MM.1S (cell line): ENCODE results near the gene GATC.
A peak's percentile ranks its signal among the peaks of the same experiment; 100 is the strongest.

Experiments
- DNase-seq: peaks from one replicate; pipeline ENCODE4 v3.0.0-alpha.2; 2015
- H2AFZ ChIP-seq: fragments of 300-600 bp; sonication (generic); 2 replicates; pipeline ENCODE4 v1.6.0; 2016; ENCODE audit warnings: antibody characterized with exemption, low read length
- H3F3A ChIP-seq: fragments of 300-600 bp; sonication (generic); 2 replicates; pipeline ENCODE4 v1.6.1; 2016; ENCODE audit warnings: mild to moderate bottlenecking, antibody characterized with exemption, low read length, moderate library complexity, mixed read lengths; ENCODE audit not compliant: insufficient read depth
- H3K27ac ChIP-seq: fragments of 300-600 bp; sonication (generic); 2 replicates; pipeline ENCODE4 v1.5.1; 2016; ENCODE audit warnings: mild to moderate bottlenecking, low read length
- H3K27me3 ChIP-seq: fragments of 300-600 bp; sonication (generic); replicated peaks from 2 replicates; pipeline ENCODE4 v1.6.0; 2016; ENCODE audit warnings: low read length; ENCODE audit not compliant: insufficient read depth
- H3K36me3 ChIP-seq: fragments of 300-600 bp; sonication (generic); replicated peaks from 2 replicates; pipeline ENCODE4 v1.6.1; 2016; ENCODE audit warnings: mild to moderate bottlenecking, low read length, mixed read lengths; ENCODE audit not compliant: insufficient read depth
- H3K4me1 ChIP-seq: fragments of 300-600 bp; sonication (generic); 2 replicates; pipeline ENCODE4 v1.6.1; 2016; ENCODE audit warnings: low read length, mixed read lengths
- H3K4me2 ChIP-seq: fragments of 300-600 bp; sonication (generic); 2 replicates; pipeline ENCODE4 v1.6.0; 2016; ENCODE audit warnings: low read depth, low read length
- H3K4me3 ChIP-seq: fragments of 300-600 bp; sonication (generic); 2 replicates; pipeline ENCODE4 v1.5.1; 2016; ENCODE audit warnings: low read length, mixed read lengths
- H3K79me2 ChIP-seq: fragments of 300-600 bp; sonication (generic); 2 replicates; pipeline ENCODE4 v1.6.1; 2016; ENCODE audit warnings: mixed run types, low read length, mixed read lengths
- H3K9ac ChIP-seq: fragments of 300-600 bp; sonication (generic); 2 replicates; pipeline ENCODE4 v1.6.1; 2016; ENCODE audit warnings: low read length, mixed read lengths
- H3K9me2 ChIP-seq: fragments of 300-600 bp; sonication (generic); replicated peaks from 2 replicates; pipeline ENCODE4 v1.6.1; 2016; ENCODE audit warnings: mild to moderate bottlenecking, low read length, mixed read lengths; ENCODE audit not compliant: insufficient read depth
- H3K9me3 ChIP-seq: fragments of 300-600 bp; sonication (generic); replicated peaks from 2 replicates; pipeline ENCODE4 v1.6.1; 2016; ENCODE audit warnings: mild to moderate bottlenecking, low read length, mixed read lengths; ENCODE audit not compliant: insufficient read depth
- H4K20me1 ChIP-seq: fragments of 300-600 bp; sonication (generic); 2 replicates; pipeline ENCODE4 v1.6.1; 2016; ENCODE audit warnings: mild to moderate bottlenecking, low read length, moderate library complexity, mixed read lengths; ENCODE audit not compliant: insufficient read depth
- EZH2 ChIP-seq: fragments of 300-600 bp; sonication (generic); optimal IDR thresholded peaks from 2 replicates; pipeline ENCODE3; 2017; ENCODE audit warnings: low read depth, mild to moderate bottlenecking, antibody characterized with exemption, low read length, mixed read lengths
- EZH2phosphoT487 ChIP-seq: fragments of 300-600 bp; sonication (generic); IDR thresholded peaks from 2 replicates; pipeline ENCODE4 v1.6.1; 2018; ENCODE audit warnings: antibody characterized with exemption, low read length
- TF ChIP-seq, protein P1 (sequence below): fragments of 300-600 bp; sonication (generic); IDR thresholded peaks from 2 replicates; pipeline ENCODE4 v1.5.1; 2016; ENCODE audit warnings: antibody characterized with exemption, low read length, mixed read lengths

GATC gene, protein sequence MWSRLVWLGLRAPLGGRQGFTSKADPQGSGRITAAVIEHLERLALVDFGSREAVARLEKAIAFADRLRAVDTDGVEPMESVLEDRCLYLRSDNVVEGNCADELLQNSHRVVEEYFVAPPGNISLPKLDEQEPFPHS

DNA sequence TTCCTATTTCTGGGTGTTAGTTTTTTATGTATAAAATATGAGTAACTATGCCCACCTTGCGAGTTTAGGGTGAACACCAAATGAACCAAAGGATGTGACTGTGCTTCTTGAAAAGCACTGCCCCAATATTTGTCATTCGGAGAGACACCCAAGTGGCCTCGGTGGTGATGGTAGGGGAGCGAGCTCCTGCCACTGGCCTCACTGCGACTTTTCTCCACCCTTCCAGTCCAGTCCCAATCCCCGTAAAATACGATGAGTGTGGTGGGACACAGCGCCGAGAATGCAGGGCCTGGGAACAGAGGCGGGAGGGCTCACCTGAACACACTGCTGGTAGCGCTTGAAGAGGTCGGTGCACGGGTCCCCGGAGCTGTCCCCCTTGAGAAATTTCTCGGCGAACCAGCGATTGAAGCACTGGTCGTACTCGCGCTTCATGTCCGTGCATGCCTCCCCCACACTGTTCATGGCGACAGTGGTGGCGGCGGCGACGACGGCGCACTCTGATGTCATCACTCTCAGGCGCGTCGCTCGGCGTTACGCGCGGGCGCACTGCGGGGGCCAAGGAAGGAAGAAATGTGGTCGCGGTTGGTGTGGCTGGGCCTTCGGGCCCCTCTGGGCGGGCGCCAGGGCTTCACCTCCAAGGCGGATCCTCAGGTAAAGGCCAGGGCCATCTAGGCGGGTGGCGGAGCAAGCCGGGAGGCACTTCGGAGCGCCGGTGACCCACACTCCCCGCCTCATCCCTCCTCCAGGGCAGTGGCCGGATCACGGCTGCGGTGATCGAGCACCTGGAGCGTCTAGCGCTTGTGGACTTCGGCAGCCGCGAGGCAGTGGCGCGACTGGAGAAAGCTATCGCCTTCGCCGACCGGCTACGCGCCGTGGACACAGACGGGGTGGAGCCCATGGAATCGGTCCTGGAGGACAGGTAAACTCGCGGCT, at the start of gene GATC, which contains the start of gene TRIAP1:
Gene GATC, plus strand, starts transcription at position 534 of the 933 bp plus-strand sequence. Its CDS starts 37 bp downstream, at position 571.
Gene TRIAP1, minus strand, starts transcription at position 474 of the 933 bp plus-strand sequence. Its CDS starts 12 bp downstream, at position 462.
- Histone ChIP-seq H3K79me2 (peaks cover 68% of the 10 kb centered on the region), H2AFZ (peak within 1 kb of the TSS; percentile 72), H3K4me1 (no peaks in the 10 kb centered on the region), H4K20me1 (no peaks in the 10 kb centered on the region), H3K4me3 (peak within 1 kb of the TSS; percentile 90), H3K9me3 (no peaks in the 10 kb centered on the region), H3F3A (no peaks in the 10 kb centered on the region; the same call in 1 of the 2 replicates), H3K4me2 (peak within 1 kb of the TSS; percentile 65), H3K36me3 (no peaks in the 10 kb centered on the region), H3K9me2 (no peaks in the 10 kb centered on the region), H3K27me3 (no peaks in the 10 kb centered on the region), H3K9ac (peak within 1 kb of the TSS; percentile 80), H3K27ac (peak within 1 kb of the TSS; percentile 83)
- TF ChIP-seq, protein P1, sequence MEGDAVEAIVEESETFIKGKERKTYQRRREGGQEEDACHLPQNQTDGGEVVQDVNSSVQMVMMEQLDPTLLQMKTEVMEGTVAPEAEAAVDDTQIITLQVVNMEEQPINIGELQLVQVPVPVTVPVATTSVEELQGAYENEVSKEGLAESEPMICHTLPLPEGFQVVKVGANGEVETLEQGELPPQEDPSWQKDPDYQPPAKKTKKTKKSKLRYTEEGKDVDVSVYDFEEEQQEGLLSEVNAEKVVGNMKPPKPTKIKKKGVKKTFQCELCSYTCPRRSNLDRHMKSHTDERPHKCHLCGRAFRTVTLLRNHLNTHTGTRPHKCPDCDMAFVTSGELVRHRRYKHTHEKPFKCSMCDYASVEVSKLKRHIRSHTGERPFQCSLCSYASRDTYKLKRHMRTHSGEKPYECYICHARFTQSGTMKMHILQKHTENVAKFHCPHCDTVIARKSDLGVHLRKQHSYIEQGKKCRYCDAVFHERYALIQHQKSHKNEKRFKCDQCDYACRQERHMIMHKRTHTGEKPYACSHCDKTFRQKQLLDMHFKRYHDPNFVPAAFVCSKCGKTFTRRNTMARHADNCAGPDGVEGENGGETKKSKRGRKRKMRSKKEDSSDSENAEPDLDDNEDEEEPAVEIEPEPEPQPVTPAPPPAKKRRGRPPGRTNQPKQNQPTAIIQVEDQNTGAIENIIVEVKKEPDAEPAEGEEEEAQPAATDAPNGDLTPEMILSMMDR = no peak
- no peak for TF ChIP-seq EZH2
- TF ChIP-seq EZH2phosphoT487 = no peak
- DNase-seq = peak; percentile 75

DNA sequence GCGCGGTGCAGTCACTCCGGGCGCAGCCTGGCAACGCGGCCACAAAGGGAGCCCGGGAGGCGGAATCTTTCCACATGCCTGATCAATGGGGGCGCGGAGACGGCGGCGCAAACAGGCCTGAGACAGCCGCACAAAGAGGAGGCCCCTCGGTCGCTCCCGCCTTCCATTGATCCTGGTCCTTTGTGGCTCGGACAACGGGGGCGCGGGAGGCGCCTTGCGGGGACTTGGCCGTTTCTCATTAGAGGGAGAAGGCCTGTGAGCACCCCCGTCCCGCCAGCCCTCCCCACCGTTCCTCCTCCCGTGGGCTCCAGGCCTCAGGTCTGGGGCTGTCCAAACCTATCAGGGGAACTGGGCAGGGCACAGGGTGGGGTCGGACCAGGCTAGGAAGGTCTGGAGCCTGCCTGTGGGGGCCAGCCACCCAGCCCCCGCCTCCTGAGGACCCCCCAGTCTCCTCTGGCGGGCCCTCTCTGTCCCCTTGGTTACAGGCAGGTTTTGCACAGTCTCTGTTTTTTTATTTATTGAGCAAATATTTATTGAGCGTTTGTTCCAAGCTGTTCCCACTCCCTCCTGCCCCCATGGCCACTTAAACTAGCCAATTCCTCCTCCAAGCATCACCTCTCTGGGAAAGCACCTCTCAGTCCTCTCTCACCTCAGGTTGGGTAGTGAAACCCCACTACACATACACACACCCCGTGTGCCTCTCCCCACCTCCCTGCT, 48.3 kb upstream of the GATC start:
- H3K9ac ChIP-seq = no peak overlapping the region

DNA sequence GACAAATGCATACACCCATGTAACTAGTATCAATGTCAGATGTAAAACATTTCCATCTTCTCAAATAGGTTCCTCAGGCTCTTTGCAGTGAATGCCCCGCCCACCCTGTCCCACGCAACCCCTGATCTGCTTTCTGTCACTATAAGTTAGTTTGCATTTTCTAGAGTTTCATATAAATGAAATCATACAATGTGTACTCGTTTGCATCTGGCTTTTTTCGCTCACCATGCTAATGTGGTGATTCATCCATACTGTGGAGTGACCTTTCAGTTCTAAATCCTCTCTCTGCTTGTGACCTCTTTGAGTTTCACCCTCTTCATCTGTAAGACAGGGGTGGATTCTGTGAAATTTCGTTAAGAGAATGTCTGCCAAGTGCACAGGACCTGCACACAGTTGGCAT, 46.7 kb upstream of the GATC start:
- TF ChIP-seq, protein P1 = no peak
- TF ChIP-seq EZH2phosphoT487 (no peak), EZH2 (no peak)
- no peaks in the 10 kb centered on the region for H3K27me3 ChIP-seq
- H3K27ac ChIP-seq = no peak overlapping the region
- no peaks in the 10 kb centered on the region for H3K4me1 ChIP-seq
- no peaks in the 10 kb centered on the region for H4K20me1 ChIP-seq
- H3K9ac ChIP-seq = no peak overlapping the region
- no peaks in the 10 kb centered on the region for H3K36me3 ChIP-seq
- H3K4me2 ChIP-seq = no peak overlapping the region
- DNase-seq = no peak
- no peaks in the 10 kb centered on the region for H3F3A ChIP-seq
- no peak overlapping the region for H3K4me3 ChIP-seq
- no peaks in the 10 kb centered on the region for H3K9me3 ChIP-seq
- H2AFZ ChIP-seq = no peak overlapping the region
- no peaks in the 10 kb centered on the region for H3K79me2 ChIP-seq
- no peaks in the 10 kb centered on the region for H3K9me2 ChIP-seq

More for the DNA sequence above, 48.3 kb upstream of the GATC start:
- TF ChIP-seq, protein P1 = no peak
- no peak for TF ChIP-seq EZH2
- TF ChIP-seq EZH2phosphoT487 = no peak
- H3K36me3 ChIP-seq = no peaks in the 10 kb centered on the region
- DNase-seq = no peak
- H3K4me1 ChIP-seq = no peaks in the 10 kb centered on the region
- no peaks in the 10 kb centered on the region for H3K9me3 ChIP-seq
- no peak overlapping the region for H3K4me2 ChIP-seq
- H4K20me1 ChIP-seq = no peaks in the 10 kb centered on the region
- H2AFZ ChIP-seq = no peak overlapping the region
- H3K27ac ChIP-seq = no peak overlapping the region
- H3K27me3 ChIP-seq = no peaks in the 10 kb centered on the region
- no peaks in the 10 kb centered on the region for H3F3A ChIP-seq
- no peaks in the 10 kb centered on the region for H3K79me2 ChIP-seq
- no peak overlapping the region for H3K4me3 ChIP-seq
- H3K9me2 ChIP-seq = no peaks in the 10 kb centered on the region
